Measurements from ENCODE around the gene PLAC9.

GRCh38 chr10:80194373-80195045 is 62.0 kb downstream of the PLAC9 start:
- TF ChIP-seq, protein P1, sequence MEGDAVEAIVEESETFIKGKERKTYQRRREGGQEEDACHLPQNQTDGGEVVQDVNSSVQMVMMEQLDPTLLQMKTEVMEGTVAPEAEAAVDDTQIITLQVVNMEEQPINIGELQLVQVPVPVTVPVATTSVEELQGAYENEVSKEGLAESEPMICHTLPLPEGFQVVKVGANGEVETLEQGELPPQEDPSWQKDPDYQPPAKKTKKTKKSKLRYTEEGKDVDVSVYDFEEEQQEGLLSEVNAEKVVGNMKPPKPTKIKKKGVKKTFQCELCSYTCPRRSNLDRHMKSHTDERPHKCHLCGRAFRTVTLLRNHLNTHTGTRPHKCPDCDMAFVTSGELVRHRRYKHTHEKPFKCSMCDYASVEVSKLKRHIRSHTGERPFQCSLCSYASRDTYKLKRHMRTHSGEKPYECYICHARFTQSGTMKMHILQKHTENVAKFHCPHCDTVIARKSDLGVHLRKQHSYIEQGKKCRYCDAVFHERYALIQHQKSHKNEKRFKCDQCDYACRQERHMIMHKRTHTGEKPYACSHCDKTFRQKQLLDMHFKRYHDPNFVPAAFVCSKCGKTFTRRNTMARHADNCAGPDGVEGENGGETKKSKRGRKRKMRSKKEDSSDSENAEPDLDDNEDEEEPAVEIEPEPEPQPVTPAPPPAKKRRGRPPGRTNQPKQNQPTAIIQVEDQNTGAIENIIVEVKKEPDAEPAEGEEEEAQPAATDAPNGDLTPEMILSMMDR (IDR thresholded peaks at IDR 0.05) = no peak
- TF ChIP-seq POLR2A (IDR thresholded peaks at IDR 0.05) = no peak

Data from Peyer's patch (tissue), 4 donors.